ENCODE measurements around the gene EDEM2.

- no peak for TF ChIP-seq CTCF (IDR thresholded peaks at IDR 0.05; ENCODE audit: insufficient read depth, low read depth, low read length)
- no peak for TF ChIP-seq EZH2 (IDR thresholded peaks at IDR 0.05; ENCODE audit: insufficient read depth, low read length)
These were observed 33.1 kb upstream of the EDEM2 start for GRCh38 chr20:35180266-35180665.
